Omental fat pad (tissue), 4 donors: ENCODE data around the gene PTPRCAP. TPM values are rescaled to one million over a fixed set of nuclear protein-coding genes. Genes with fewer than 3 reads are reported as not detected.
"Not testable (repeated sequence)": the region's sequence is repeated elsewhere in the genome, so short reads cannot be mapped to it uniquely, and the experiment has no call there.

ENCODE experiments used
- ATAC-seq: fragments of 150-250 bp; one replicate; pipeline ENCODE4 v1.9.1; 2016; ENCODE audit warnings: mild to moderate bottlenecking, moderate library complexity; ENCODE audit not compliant: low FRiP score
- DNase-seq: peaks from one replicate; pipeline ENCODE4 v3.0.0-alpha.2; 2019; ENCODE audit warnings: low spot score
- total RNA-seq, 4 donors: library from RNA; depleted of rRNA; stranded (reverse); fragments of >200 nt; gene quantifications; one replicate each; pipeline ENCODE4 v1.1.0, GENCODE V29; 2016
- TF ChIP-seq, protein P1 (sequence below), 3 donors: fragments of 450-650 bp; IDR thresholded peaks; one replicate each; pipeline ENCODE4 v1.5.1; 2016 to 2017; ENCODE audit warnings: antibody characterized with exemption in 3 of 3, mild to moderate bottlenecking in 3 of 3, moderate library complexity in 2 of 3

PTPRCAP gene, protein sequence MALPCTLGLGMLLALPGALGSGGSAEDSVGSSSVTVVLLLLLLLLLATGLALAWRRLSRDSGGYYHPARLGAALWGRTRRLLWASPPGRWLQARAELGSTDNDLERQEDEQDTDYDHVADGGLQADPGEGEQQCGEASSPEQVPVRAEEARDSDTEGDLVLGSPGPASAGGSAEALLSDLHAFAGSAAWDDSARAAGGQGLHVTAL
- total RNA-seq: 1 to 10 TPM; 5.5 to 6.7 (median 6.3) TPM

GRCh38 chr11:67437082-67437808 is at the start of gene PTPRCAP:
Gene PTPRCAP, minus strand, starts transcription at chr11:67437682. Its CDS starts 63 bp downstream, at chr11:67437619.
- DNase-seq (no peak), ATAC-seq (no peak)
- TF ChIP-seq, protein P1, sequence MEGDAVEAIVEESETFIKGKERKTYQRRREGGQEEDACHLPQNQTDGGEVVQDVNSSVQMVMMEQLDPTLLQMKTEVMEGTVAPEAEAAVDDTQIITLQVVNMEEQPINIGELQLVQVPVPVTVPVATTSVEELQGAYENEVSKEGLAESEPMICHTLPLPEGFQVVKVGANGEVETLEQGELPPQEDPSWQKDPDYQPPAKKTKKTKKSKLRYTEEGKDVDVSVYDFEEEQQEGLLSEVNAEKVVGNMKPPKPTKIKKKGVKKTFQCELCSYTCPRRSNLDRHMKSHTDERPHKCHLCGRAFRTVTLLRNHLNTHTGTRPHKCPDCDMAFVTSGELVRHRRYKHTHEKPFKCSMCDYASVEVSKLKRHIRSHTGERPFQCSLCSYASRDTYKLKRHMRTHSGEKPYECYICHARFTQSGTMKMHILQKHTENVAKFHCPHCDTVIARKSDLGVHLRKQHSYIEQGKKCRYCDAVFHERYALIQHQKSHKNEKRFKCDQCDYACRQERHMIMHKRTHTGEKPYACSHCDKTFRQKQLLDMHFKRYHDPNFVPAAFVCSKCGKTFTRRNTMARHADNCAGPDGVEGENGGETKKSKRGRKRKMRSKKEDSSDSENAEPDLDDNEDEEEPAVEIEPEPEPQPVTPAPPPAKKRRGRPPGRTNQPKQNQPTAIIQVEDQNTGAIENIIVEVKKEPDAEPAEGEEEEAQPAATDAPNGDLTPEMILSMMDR (IDR thresholded peaks at IDR 0.05): no peak

- no peak for ATAC-seq
- no peak for DNase-seq
- TF ChIP-seq, protein P1 (IDR thresholded peaks at IDR 0.05): no peak
Observed at GRCh38 chr11:67486481-67487195, 49.2 kb upstream of the PTPRCAP start.

- DNase-seq, ATAC-seq: not testable (repeated sequence)
Observed at GRCh38 chr11:67485873-67486361, 48.4 kb upstream of the PTPRCAP start.

DNA sequence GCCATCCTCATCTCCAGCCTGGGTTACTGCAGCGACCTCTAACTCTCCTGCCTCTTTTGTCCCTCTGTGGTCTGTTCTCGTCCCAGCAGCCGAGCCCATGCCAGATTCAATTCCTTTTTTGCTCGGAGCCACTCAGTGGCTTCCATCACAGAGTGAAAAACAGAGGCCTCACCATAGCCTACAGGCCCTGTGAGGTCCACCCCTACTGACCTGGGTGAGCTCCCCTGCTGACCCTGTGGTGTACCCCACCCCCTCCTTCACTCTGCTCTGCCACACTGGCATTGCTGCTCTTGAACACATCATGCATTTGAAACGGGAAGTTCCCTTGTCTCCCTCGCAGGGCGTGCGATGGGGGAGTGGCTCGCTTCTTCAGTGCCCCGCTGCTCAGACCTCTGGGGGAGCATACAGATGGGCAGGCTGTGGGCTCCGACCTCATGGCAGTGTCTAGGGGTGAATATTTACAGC is 47.4 kb upstream of the PTPRCAP start:
- DNase-seq (no peak), ATAC-seq (no peak)

GRCh38 chr11:67483831-67484665 is 46.6 kb upstream of the PTPRCAP start:
- TF ChIP-seq, protein P1 (IDR thresholded peaks at IDR 0.05): no peak
- DNase-seq: no peak

More for the DNA sequence above, 47.4 kb upstream of the PTPRCAP start:
- TF ChIP-seq, protein P1 (IDR thresholded peaks at IDR 0.05): no peak

DNA sequence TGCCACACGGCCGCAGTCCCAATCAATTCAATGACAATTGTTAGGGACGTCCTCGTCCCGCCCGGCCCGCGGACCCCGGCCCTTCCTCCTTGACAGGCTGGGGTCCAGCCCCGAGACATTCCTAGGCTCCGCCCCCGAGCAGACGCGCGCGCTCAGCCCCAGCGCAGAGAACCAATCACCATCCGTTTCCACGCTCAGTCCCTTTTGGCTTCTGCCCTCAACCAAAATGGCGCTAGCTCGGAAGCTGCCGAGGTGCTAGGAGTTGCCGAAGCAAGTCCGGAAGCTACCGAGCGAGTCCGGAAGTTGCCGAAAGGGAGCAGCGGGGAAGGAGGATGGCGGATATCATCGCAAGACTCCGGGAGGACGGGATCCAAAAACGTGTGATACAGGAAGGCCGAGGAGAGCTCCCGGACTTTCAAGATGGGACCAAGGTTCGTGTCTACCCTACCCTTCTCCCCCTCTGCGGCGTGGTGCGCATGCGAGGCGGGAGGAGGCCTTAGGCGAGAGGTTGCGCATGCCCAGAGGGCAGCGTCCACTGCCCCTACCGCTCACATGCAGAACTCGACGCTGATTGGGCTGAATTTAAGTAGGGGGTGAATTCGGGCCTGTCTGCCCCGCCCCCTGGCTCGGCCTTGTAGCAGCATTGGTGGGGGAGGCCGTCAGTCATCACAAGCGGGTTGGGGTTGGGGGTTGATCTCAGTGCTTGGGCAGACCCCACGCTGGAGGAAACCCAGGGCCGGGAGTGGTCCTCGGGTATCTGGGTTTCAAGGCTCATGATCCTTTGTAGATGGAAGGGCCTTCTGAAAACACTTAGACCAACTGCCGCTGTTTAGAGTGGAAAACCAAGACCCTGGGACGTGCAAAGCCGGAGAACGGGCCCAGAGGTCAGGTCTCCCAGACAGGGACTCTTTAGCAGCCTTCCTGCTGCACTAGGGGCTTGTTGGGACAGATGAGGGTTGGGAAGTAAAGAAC is 45.6 kb upstream of the PTPRCAP start, which contains the start of gene AIP:
Gene AIP, plus strand, starts transcription at position 200 of the 972 bp plus-strand sequence. Its CDS starts 133 bp downstream, at position 333.
- DNase-seq (peak; percentile 94), ATAC-seq (peak; percentile 99)

More at GRCh38 chr11:67483831-67484665, 46.6 kb upstream of the PTPRCAP start:
- no peak for ATAC-seq

More for the DNA sequence above, 45.6 kb upstream of the PTPRCAP start, which contains the start of gene AIP:
- TF ChIP-seq, protein P1 (IDR thresholded peaks at IDR 0.05): no peak
